ENCODE results near the gene FLNA.

Gene FLNA

DNA sequence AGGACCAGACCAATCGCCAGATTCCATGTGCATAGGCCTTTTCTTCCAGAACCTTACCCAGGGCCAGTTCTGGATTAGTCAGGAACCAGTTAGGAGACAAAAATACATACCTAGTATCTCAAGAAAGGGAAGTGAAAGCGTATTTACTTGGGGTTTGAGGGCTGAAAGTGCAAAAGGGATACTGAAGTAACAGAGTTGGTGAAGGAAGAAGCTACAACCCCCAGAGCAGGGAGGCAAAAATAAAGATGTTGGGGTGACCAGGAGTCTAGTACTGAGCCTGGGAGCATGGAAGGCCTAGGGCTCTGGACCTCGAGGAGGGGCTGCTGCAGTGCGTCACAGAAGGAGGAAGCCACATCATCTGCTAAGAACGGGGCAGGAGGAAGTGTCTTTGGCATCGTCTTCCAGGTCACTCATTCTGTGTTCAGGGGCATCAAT, 40.6 kb downstream of the FLNA start:
- TF ChIP-seq, protein P1, sequence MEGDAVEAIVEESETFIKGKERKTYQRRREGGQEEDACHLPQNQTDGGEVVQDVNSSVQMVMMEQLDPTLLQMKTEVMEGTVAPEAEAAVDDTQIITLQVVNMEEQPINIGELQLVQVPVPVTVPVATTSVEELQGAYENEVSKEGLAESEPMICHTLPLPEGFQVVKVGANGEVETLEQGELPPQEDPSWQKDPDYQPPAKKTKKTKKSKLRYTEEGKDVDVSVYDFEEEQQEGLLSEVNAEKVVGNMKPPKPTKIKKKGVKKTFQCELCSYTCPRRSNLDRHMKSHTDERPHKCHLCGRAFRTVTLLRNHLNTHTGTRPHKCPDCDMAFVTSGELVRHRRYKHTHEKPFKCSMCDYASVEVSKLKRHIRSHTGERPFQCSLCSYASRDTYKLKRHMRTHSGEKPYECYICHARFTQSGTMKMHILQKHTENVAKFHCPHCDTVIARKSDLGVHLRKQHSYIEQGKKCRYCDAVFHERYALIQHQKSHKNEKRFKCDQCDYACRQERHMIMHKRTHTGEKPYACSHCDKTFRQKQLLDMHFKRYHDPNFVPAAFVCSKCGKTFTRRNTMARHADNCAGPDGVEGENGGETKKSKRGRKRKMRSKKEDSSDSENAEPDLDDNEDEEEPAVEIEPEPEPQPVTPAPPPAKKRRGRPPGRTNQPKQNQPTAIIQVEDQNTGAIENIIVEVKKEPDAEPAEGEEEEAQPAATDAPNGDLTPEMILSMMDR (IDR thresholded peaks at IDR 0.05): no peak
- H3K79me2 ChIP-seq: no peaks in the 10 kb centered on the region
- H2AFZ ChIP-seq: no peak overlapping the region
- no peaks in the 10 kb centered on the region for H3K4me1 ChIP-seq
- no peak overlapping the region for H3K4me2 ChIP-seq (ENCODE audit: low read length)
- no peaks in the 10 kb centered on the region for H3K27me3 ChIP-seq (ENCODE audit: control insufficient read depth, insufficient read depth, low read length)
- no peak overlapping the region for H3K27ac ChIP-seq
- no peak overlapping the region for H3K4me3 ChIP-seq (ENCODE audit: low read depth, low read length)
- no peaks in the 10 kb centered on the region for H3K36me3 ChIP-seq (ENCODE audit: control insufficient read depth, insufficient read depth, low read length)
- no peak overlapping the region for H3K9ac ChIP-seq
- H3K9me3 ChIP-seq (ENCODE audit: control insufficient read depth, low read length): no peaks in the 10 kb centered on the region

DNA sequence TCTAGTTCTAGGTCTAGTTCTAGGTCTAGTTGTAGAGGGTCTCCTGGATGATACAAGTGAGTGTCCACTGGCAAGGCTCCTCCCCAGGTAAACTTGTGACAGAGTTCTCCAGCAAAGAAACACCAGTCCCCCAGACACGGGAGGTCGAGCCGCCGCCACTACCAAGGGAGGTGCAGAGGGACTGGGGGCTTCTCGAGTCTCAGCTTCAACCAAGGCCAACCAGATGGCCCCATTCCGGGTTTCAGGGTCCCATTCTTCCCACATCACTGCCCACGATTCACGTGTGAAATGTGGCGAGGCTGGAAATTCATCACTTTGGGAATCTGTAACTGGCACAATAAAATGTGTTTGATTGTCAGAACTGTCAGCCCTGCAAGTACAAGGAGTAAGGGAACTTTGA, 41.3 kb downstream of the FLNA start:
- H3K4me1 ChIP-seq: no peaks in the 10 kb centered on the region
- H3K4me2 ChIP-seq (ENCODE audit: low read length): no peak overlapping the region
- TF ChIP-seq, protein P1 (IDR thresholded peaks at IDR 0.05): no peak
- H3K79me2 ChIP-seq: no peaks in the 10 kb centered on the region
- no peak overlapping the region for H3K4me3 ChIP-seq (ENCODE audit: low read depth, low read length)
- H2AFZ ChIP-seq: no peak overlapping the region
- no peak overlapping the region for H3K27ac ChIP-seq
- H3K27me3 ChIP-seq (ENCODE audit: control insufficient read depth, insufficient read depth, low read length): no peaks in the 10 kb centered on the region
- no peak overlapping the region for H3K9ac ChIP-seq
- H3K9me3 ChIP-seq (ENCODE audit: control insufficient read depth, low read length): no peaks in the 10 kb centered on the region
- H3K36me3 ChIP-seq (ENCODE audit: control insufficient read depth, insufficient read depth, low read length): no peaks in the 10 kb centered on the region

DNA sequence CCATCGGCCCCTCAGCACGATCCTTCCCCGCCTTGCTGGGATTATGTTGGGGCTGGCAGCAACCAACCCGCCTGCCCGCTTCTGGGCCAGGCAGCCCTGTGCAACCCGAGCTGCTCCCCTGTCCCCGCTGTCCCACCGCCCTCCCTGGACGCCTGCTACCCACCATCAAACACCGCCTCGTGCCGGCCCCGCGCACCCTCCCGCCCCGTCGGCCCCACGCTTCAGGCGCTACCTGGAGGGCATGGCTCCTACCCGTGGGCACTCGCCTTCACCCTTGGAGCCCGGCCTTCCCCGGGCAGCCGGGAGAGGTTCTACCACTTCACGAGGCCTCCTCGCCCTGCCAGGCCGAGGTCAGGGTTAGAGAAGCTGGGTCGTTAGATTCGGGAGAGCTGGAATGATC, 41.9 kb downstream of the FLNA start:
- H3K27ac ChIP-seq: no peak overlapping the region
- H3K9ac ChIP-seq: no peak overlapping the region
- H3K36me3 ChIP-seq (ENCODE audit: control insufficient read depth, insufficient read depth, low read length): no peaks in the 10 kb centered on the region
- no peaks in the 10 kb centered on the region for H3K27me3 ChIP-seq (ENCODE audit: control insufficient read depth, insufficient read depth, low read length)
- H3K4me3 ChIP-seq (ENCODE audit: low read depth, low read length): no peak overlapping the region
- no peaks in the 10 kb centered on the region for H3K4me1 ChIP-seq
- H3K79me2 ChIP-seq: no peaks in the 10 kb centered on the region
- TF ChIP-seq, protein P1 (IDR thresholded peaks at IDR 0.05): no peak
- no peak overlapping the region for H2AFZ ChIP-seq
- H3K9me3 ChIP-seq (ENCODE audit: control insufficient read depth, low read length): no peaks in the 10 kb centered on the region
- H3K4me2 ChIP-seq (ENCODE audit: low read length): no peak overlapping the region

DNA sequence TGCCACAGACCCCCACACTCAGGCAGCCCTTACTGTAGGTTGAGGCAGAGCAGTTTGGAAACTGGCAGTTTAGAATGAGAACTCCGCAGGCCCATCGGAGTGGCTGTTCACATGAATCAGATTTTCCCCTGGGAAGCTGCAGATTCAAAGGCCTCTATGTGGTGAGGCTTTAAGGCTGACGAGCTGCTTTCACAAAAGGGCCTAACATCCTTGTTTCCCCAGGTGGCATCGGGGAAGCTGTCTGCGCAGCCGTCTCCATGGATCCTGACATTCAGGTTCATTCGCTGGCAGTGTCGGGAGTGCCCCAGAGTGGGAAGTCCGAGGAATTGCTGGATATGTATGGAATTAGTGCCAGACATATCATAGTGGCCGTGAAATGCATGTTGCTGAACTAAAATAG, 45.1 kb downstream of the FLNA start:
- H3K27ac ChIP-seq: no peak overlapping the region
- no peak overlapping the region for H3K4me2 ChIP-seq (ENCODE audit: low read length)
- no peak overlapping the region for H3K4me3 ChIP-seq (ENCODE audit: low read depth, low read length)
- no peaks in the 10 kb centered on the region for H3K9me3 ChIP-seq (ENCODE audit: control insufficient read depth, low read length)
- TF ChIP-seq, protein P1 (IDR thresholded peaks at IDR 0.05): no peak
- H3K36me3 ChIP-seq (ENCODE audit: control insufficient read depth, insufficient read depth, low read length): no peaks in the 10 kb centered on the region
- peaks cover 4% of the 10 kb centered on the region for H3K4me1 ChIP-seq
- no peak overlapping the region for H2AFZ ChIP-seq
- H3K9ac ChIP-seq: no peak overlapping the region
- no peaks in the 10 kb centered on the region for H3K79me2 ChIP-seq
- H3K27me3 ChIP-seq (ENCODE audit: control insufficient read depth, insufficient read depth, low read length): no peaks in the 10 kb centered on the region

DNA sequence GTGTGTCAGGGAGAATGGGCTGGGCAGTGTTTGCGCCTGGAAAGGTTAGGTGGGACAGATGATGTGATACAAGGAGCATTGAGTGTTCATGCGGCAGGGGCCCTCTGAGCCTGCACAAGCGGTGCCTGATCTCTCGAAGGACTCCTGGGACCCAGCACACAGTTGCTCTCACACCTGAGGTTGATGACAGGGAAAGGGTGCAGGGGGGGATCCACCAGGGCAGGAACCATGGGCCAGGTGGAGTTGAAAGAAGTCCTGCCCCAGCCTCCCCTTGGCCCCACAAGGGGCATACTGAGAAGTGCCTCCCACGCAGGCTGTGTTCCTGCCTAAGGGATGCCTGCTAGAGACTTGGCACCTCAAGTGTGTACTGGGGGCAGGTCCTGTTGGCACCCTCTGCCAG, 45.8 kb downstream of the FLNA start:
- H3K27ac ChIP-seq: no peak overlapping the region
- H2AFZ ChIP-seq: no peak overlapping the region
- no peak overlapping the region for H3K4me2 ChIP-seq (ENCODE audit: low read length)
- no peaks in the 10 kb centered on the region for H3K27me3 ChIP-seq (ENCODE audit: control insufficient read depth, insufficient read depth, low read length)
- TF ChIP-seq, protein P1 (IDR thresholded peaks at IDR 0.05): no peak
- no peak overlapping the region for H3K4me3 ChIP-seq (ENCODE audit: low read depth, low read length)
- H3K4me1 ChIP-seq: peaks cover 4% of the 10 kb centered on the region
- no peaks in the 10 kb centered on the region for H3K9me3 ChIP-seq (ENCODE audit: control insufficient read depth, low read length)
- H3K79me2 ChIP-seq: no peaks in the 10 kb centered on the region
- no peaks in the 10 kb centered on the region for H3K36me3 ChIP-seq (ENCODE audit: control insufficient read depth, insufficient read depth, low read length)
- H3K9ac ChIP-seq: no peak overlapping the region

Data from parathyroid adenoma (tissue), 2 donors.